NCI-H2227 treated with DMSO at 0.1 percent for 48 hours (cell line): ENCODE results near the gene CHKB.

Experiments used
- DNase-seq: peaks from one replicate; lab custom pipeline; 2025; lab: John Stamatoyannopoulos, UW

The CHKB gene

GRCh38 chr22:50530877-50531545 is 51.6 kb downstream of the CHKB start:
- no peak for DNase-seq

GRCh38 chr22:50530580-50530876 is 52.1 kb downstream of the CHKB start:
- no peak for DNase-seq

- no peak for DNase-seq
Observed at GRCh38 chr22:50529897-50530579, 52.6 kb downstream of the CHKB start, which contains the start of gene TYMP. Gene TYMP (minus strand): TSS chr22:50530012. CDS start chr22:50529709, 303 bp downstream.

- no peak for DNase-seq
Observed at GRCh38 chr22:50529416-50529896, 53.2 kb downstream of the CHKB start.
